IMR-90 (cell line): Measurements from ENCODE around the gene ARMH3. TPM values are rescaled to one million over a fixed set of nuclear protein-coding genes. Genes with fewer than 3 reads are reported as not detected.

Experiments used
- ATAC-seq: fragments of 200-7000 bp; cut with Tn5 transposase; 2 replicates; pipeline ENCODE4 v1.9.1; 2020; ENCODE audit warnings: low read depth, mild to moderate bottlenecking, moderate library complexity
- BruUV-seq: library from RNA; stranded (reverse); fragments of 400-500 nt; replicated peaks from 2 replicates; lab custom pipeline; 2021; lab: Mats Ljungman, UMichigan
- CTCF ChIA-PET: fragments of 300-600 bp; formaldehyde crosslinking; extraction: SDS; loops from one replicate; lab custom pipeline; 2021; ENCODE audit warnings: antibody characterized with exemption; lab: Yijun Ruan, JAX
- POLR2A ChIA-PET: fragments of 300-600 bp; sonication (Branson Sonifier 250); formaldehyde crosslinking; loops from one replicate; lab custom pipeline; 2022; ENCODE audit warnings: antibody characterized with exemption; ENCODE audit not compliant: unreplicated experiment; lab: Charles Lee
- DNase-seq: peaks from one replicate; pipeline ENCODE4 v3.0.0; 2013
- H2AFZ ChIP-seq: replicated peaks from 2 replicates; pipeline ENCODE3; 2013; ENCODE audit warnings: low read length, mild to moderate bottlenecking; ENCODE audit not compliant: poor library complexity
- H2AK5ac ChIP-seq: 2 replicates; pipeline ENCODE4 v1.6.1; 2013; ENCODE audit warnings: low read depth, low read length, inconsistent platforms
- H2AK9ac ChIP-seq: replicated peaks from 2 replicates; pipeline ENCODE3; 2013; ENCODE audit warnings: mild to moderate bottlenecking, low read depth, low read length, moderate library complexity; ENCODE audit not compliant: poor library complexity
- H2BK120ac ChIP-seq: 2 replicates; pipeline ENCODE4 v1.6.1; 2013; ENCODE audit warnings: low read depth, low read length, inconsistent platforms
- H2BK15ac ChIP-seq: 3 replicates; pipeline ENCODE4 v1.6.1; 2013; ENCODE audit warnings: low read depth, low read length, inconsistent platforms
- H2BK20ac ChIP-seq: 2 replicates; pipeline ENCODE4 v1.6.1; 2013; ENCODE audit warnings: low read depth, mild to moderate bottlenecking, inconsistent platforms, low read length, moderate library complexity
- H2BK5ac ChIP-seq: 2 replicates; pipeline ENCODE4 v1.6.1; 2013; ENCODE audit warnings: mild to moderate bottlenecking, low read depth, low read length, inconsistent platforms; ENCODE audit not compliant: poor library complexity, severe bottlenecking
- H3K14ac ChIP-seq: replicated peaks from 2 replicates; pipeline ENCODE4 v1.6.1; 2013; ENCODE audit warnings: low read depth, low read length, inconsistent platforms
- H3K18ac ChIP-seq: 2 replicates; pipeline ENCODE4 v1.6.1; 2013; ENCODE audit warnings: low read depth, low read length, control low read depth
- H3K23ac ChIP-seq: 2 replicates; pipeline ENCODE4 v1.6.1; 2013; ENCODE audit warnings: low read depth, low read length, inconsistent platforms
- H3K27ac ChIP-seq: 2 replicates; pipeline ENCODE4 v1.5.1; 2013; ENCODE audit warnings: mild to moderate bottlenecking, control low read depth, low read length; ENCODE audit not compliant: insufficient read depth
- H3K27me3 ChIP-seq: 2 replicates; pipeline ENCODE4 v1.6.1; 2013; ENCODE audit warnings: low read length; ENCODE audit not compliant: control insufficient read depth, insufficient read depth
- H3K36me3 ChIP-seq: 2 replicates; pipeline ENCODE4 v1.6.1; 2013; ENCODE audit warnings: low read length, mixed read lengths; ENCODE audit not compliant: control insufficient read depth, insufficient read depth
- H3K4ac ChIP-seq: 2 replicates; pipeline ENCODE4 v1.6.1; 2013; ENCODE audit warnings: low read depth, low read length, inconsistent platforms
- H3K4me1 ChIP-seq: 2 replicates; pipeline ENCODE4 v1.6.1; 2013; ENCODE audit warnings: low read length, mixed read lengths; ENCODE audit not compliant: control insufficient read depth, insufficient read depth
- H3K4me2 ChIP-seq: 2 replicates; pipeline ENCODE4 v1.6.1; 2013; ENCODE audit warnings: low read depth, mild to moderate bottlenecking, control low read depth, low read length, moderate library complexity
- H3K4me3 ChIP-seq: 2 replicates; pipeline ENCODE4 v1.5.1; 2013; ENCODE audit warnings: low read depth, mild to moderate bottlenecking, control low read depth, low read length, moderate library complexity; ENCODE audit not compliant: insufficient read depth
- H3K56ac ChIP-seq: 2 replicates; pipeline ENCODE4 v1.6.1; 2013; ENCODE audit warnings: low read length, inconsistent platforms; ENCODE audit not compliant: insufficient read depth; ENCODE audit errors: extremely low read depth
- H3K79me1 ChIP-seq, 2 experiments: 2 replicates each; pipeline ENCODE4 v1.6.1; 2013; ENCODE audit warnings: low read length in 2 of 2, inconsistent platforms in 1 of 2, low read depth in 1 of 2
- H3K9ac ChIP-seq: 2 replicates; pipeline ENCODE4 v1.6.1; 2013; ENCODE audit warnings: low read depth, low read length, control low read depth
- H3K9me1 ChIP-seq: 2 replicates; pipeline ENCODE4 v1.6.1; 2013; ENCODE audit warnings: low read length, inconsistent platforms; ENCODE audit not compliant: insufficient read depth
- H3K9me3 ChIP-seq: 2 replicates; pipeline ENCODE4 v1.6.1; 2013; ENCODE audit warnings: low read length; ENCODE audit not compliant: control insufficient read depth, insufficient read depth
- H4K20me1 ChIP-seq: 2 replicates; pipeline ENCODE4 v1.6.1; 2013; ENCODE audit warnings: low read length, inconsistent platforms; ENCODE audit not compliant: insufficient read depth
- H4K5ac ChIP-seq: 2 replicates; pipeline ENCODE4 v1.6.1; 2013; ENCODE audit warnings: mild to moderate bottlenecking, low read depth, low read length, control low read depth
- H4K8ac ChIP-seq, 2 experiments: 2 replicates each; pipeline ENCODE4 v1.6.1; 2013; ENCODE audit warnings: low read depth in 2 of 2, low read length in 2 of 2, control low read depth in 1 of 2, inconsistent platforms in 1 of 2
- H4K91ac ChIP-seq: 2 replicates; pipeline ENCODE4 v1.6.1; 2013; ENCODE audit warnings: low read depth, low read length, inconsistent platforms; ENCODE audit not compliant: insufficient read depth
- CHD1 ChIP-seq: IDR thresholded peaks from 2 replicates; pipeline ENCODE4 v1.6.1; 2012; ENCODE audit warnings: low read depth, low read length, improper control_type of control experiment
- WGBS, 2 experiments: methylation state at CpG; one replicate each; pipeline versions ENCODE4 v1.1.5 to v1.1.7; 2013; ENCODE audit warnings: missing lambda C conversion rate in 2 of 2; ENCODE audit not compliant: insufficient read length in 1 of 2; ENCODE audit errors: extremely low coverage in 2 of 2; 5-methylcytosine and 5-hydroxymethylcytosine counted together
- dilution Hi-C: fragments of 300-500 bp; cut with HindIII; formaldehyde crosslinking; loops from one replicate; pipeline ENCODE4 v1.14.3; 2018; ENCODE audit warnings: low sequenced_read_pairs; ENCODE audit not compliant: unreplicated experiment
- in situ Hi-C: fragments of 300-500 bp; cut with MboI; formaldehyde crosslinking; loops from 3 replicates; pipeline ENCODE4 v1.14.3; 2019; ENCODE audit warnings: low sequenced_read_pairs, inconsistent platforms, mixed read lengths
- intact Hi-C: fragments of 100-400 bp; cut with micrococcal nuclease; formaldehyde crosslinking; loops from 2 replicates; pipeline ENCODE4 v1.10.0; 2022
- polyA plus RNA-seq, 3 experiments: library from polyadenylated mRNA; depleted of rRNA; stranded (reverse); fragments of >200 nt; gene quantifications; 2 replicates each; pipeline ENCODE4 v1.2.3, GENCODE V29; 2012; ENCODE audit warnings: low replicate concordance in 1 of 3
- total RNA-seq: library from RNA; depleted of rRNA; stranded (reverse); fragments of >200 nt; gene quantifications from 2 replicates; pipeline ENCODE4 v1.2.3, GENCODE V29; 2012

The ARMH3 gene
- total and polyA plus RNA-seq, 2 of the 4 experiments (the other 2 are of a cell fraction): 12.1 to 13.1 TPM

GRCh38 chr10:101919026-101919770 lies 136.8 kb downstream of the ARMH3 start:
- Histone ChIP-seq H3K9me3 (no peaks in the 10 kb centered on the region), H2BK15ac (no peak overlapping the region), H3K9me1 (no peaks in the 10 kb centered on the region), H2AK9ac (no peak overlapping the region), H3K79me1 (peaks cover 0 to 3% of the 10 kb centered on the region in 2 experiments; a peak in 1 of 4 replicates), H4K8ac (no peak overlapping the region), H2AK5ac (no peak overlapping the region; the same call in 1 of the 2 replicates), H3K36me3 (peaks cover 2% of the 10 kb centered on the region; the same call in 1 of the 2 replicates), H2BK120ac (no peak overlapping the region), H2BK20ac (no peak overlapping the region), H3K23ac (no peak overlapping the region), H4K5ac (no peak overlapping the region), H4K20me1 (no peaks in the 10 kb centered on the region; the same call in 1 of the 2 replicates), H3K4me3 (no peak overlapping the region), H3K4me1 (no peaks in the 10 kb centered on the region), H4K91ac (no peak overlapping the region), H2BK5ac (no peak overlapping the region), H3K27me3 (no peaks in the 10 kb centered on the region), H3K4ac (no peak overlapping the region), H3K56ac (no peak overlapping the region), H2AFZ (no peak overlapping the region), H3K14ac (no peak overlapping the region), H3K9ac (no peak overlapping the region), H3K4me2 (no peak overlapping the region), H3K18ac (no peak overlapping the region), H3K27ac (no peak overlapping the region)
- intact Hi-C loops: no loop called here
- CTCF ChIA-PET: no interaction called here
- ATAC-seq (no peak), DNase-seq (no peak)
- dilution Hi-C loops: no loop called here
- no TSS peak for BruUV-seq
- POLR2A ChIA-PET: interaction anchor here (0.6 kb wide), 1 partner anchor 46 kb away, joined by 5 read pairs; no protein-coding TSS in a partner anchor
- WGBS, 2 experiments: 100% methylated on average over 2 of the region's 8 CpGs; no CpG with 5 or more reads in 1 of the 2 experiments
- no peak for TF ChIP-seq CHD1
- in situ Hi-C loops: no loop called here
